Panc1 (cell line): Measurements from ENCODE around the gene MYB. TPM values are rescaled to one million over a fixed set of nuclear protein-coding genes. Genes with fewer than 3 reads are reported as not detected.

Source experiments
- ATAC-seq: fragments of 200-7000 bp; cut with Tn5 transposase; 2 replicates; pipeline ENCODE4 v1.9.1; 2020; ENCODE audit warnings: mild to moderate bottlenecking, moderate library complexity
- BruUV-seq: library from RNA; stranded (reverse); fragments of 400-500 nt; replicated peaks from 2 replicates; lab custom pipeline; 2021; lab: Mats Ljungman, UMichigan
- CTCF ChIA-PET: fragments of 300-600 bp; sonication (Branson Sonifier 250); formaldehyde crosslinking; loops from one replicate; lab custom pipeline; 2022; ENCODE audit warnings: antibody characterized with exemption; lab: Charles Lee
- POLR2A ChIA-PET: fragments of 300-600 bp; sonication (Branson Sonifier 250); formaldehyde crosslinking; loops from one replicate; lab custom pipeline; 2022; ENCODE audit warnings: antibody characterized with exemption; lab: Charles Lee
- DNase-seq: peaks from one replicate; pipeline ENCODE4 v3.0.0-alpha.2; 2010; ENCODE audit warnings: low read depth, low spot score
- H3K27ac ChIP-seq: 2 replicates; pipeline ENCODE4 v1.5.1; 2011; ENCODE audit warnings: mild to moderate bottlenecking, low read length, inconsistent platforms
- H3K27me3 ChIP-seq: fragments of 200-500 bp; sonication (Bioruptor generic); 2 replicates; pipeline ENCODE4 v1.6.0; 2014; ENCODE audit warnings: low read length, inconsistent platforms; ENCODE audit not compliant: control insufficient read depth, insufficient read depth
- H3K36me3 ChIP-seq: fragments of 200-500 bp; sonication (Bioruptor generic); 2 replicates; pipeline ENCODE4 v1.5.1; 2014; ENCODE audit warnings: inconsistent platforms, mild to moderate bottlenecking, low read length, moderate library complexity; ENCODE audit not compliant: control insufficient read depth, insufficient read depth
- H3K4me1 ChIP-seq: 2 replicates; pipeline ENCODE4 v1.5.1; 2011; ENCODE audit warnings: inconsistent platforms, mild to moderate bottlenecking, low read length, moderate library complexity; ENCODE audit not compliant: control insufficient read depth, insufficient read depth
- H3K4me3 ChIP-seq, 2 experiments: 2 replicates each; pipeline ENCODE4 v1.5.1; 2011 to 2012; ENCODE audit warnings: low read depth in 2 of 2, low read length in 2 of 2, mild to moderate bottlenecking in 2 of 2, inconsistent platforms in 1 of 2, moderate library complexity in 1 of 2
- H3K9me3 ChIP-seq: fragments of 200-500 bp; sonication (Bioruptor generic); 2 replicates; pipeline ENCODE4 v1.5.1; 2014; ENCODE audit warnings: low read depth, mild to moderate bottlenecking, inconsistent platforms, low read length, moderate library complexity; ENCODE audit not compliant: control insufficient read depth, insufficient read depth
- POLR2AphosphoS5 ChIP-seq: IDR thresholded peaks from 2 replicates; pipeline ENCODE4 v1.6.1; 2012; ENCODE audit warnings: mild to moderate bottlenecking, low read depth, low read length, moderate library complexity
- REST ChIP-seq, 2 experiments: IDR thresholded peaks; 2 replicates each; pipeline ENCODE4 v1.6.1; 2011 to 2012; ENCODE audit warnings: low read depth in 2 of 2, control low read depth in 1 of 2, low read length in 1 of 2, mild to moderate bottlenecking in 1 of 2, moderate library complexity in 1 of 2; ENCODE audit not compliant: insufficient read depth in 1 of 2
- SIN3A ChIP-seq: IDR thresholded peaks from 2 replicates; pipeline ENCODE4 v1.6.1; 2012; ENCODE audit warnings: low read depth, mild to moderate bottlenecking, low read length, moderate library complexity, borderline replicate concordance; ENCODE audit not compliant: insufficient read depth
- TCF7L2 ChIP-seq: IDR thresholded peaks from 2 replicates; pipeline ENCODE4 v1.6.1; 2011; ENCODE audit warnings: mild to moderate bottlenecking, low read depth, low read length, inconsistent platforms
- in situ Hi-C: cut with HindIII; loops from 2 replicates; pipeline ENCODE4 v1.10.0; 2016; ENCODE audit warnings: low sequenced_read_pairs, low pct_unique_long_range_greater_than_20kb
- intact Hi-C: fragments of 100-400 bp; cut with micrococcal nuclease; formaldehyde crosslinking; loops from one replicate; pipeline ENCODE4 v1.10.0; 2022; ENCODE audit not compliant: unreplicated experiment
- total RNA-seq: library from RNA; stranded (reverse); gene quantifications from one replicate; pipeline ENCODE4 v1.2.1, GENCODE V29; 2021; ENCODE audit not compliant: unreplicated experiment
- TF ChIP-seq, protein P1 (sequence below): fragments of 450-650 bp; IDR thresholded peaks from 2 replicates; pipeline ENCODE4 v1.5.1; 2017; ENCODE audit warnings: mild to moderate bottlenecking

The MYB gene
- total RNA-seq, 1 experiment from 2014 or later = 1.3 TPM

- ATAC-seq (no peak), DNase-seq (no peak)
- BruUV-seq = no TSS peak
- CTCF ChIA-PET = no interaction called here
- in situ Hi-C loops = no loop called here
- POLR2A ChIA-PET = no interaction called here
- Histone ChIP-seq H3K4me3 (no peak overlapping the region), H3K4me1 (no peaks in the 10 kb centered on the region), H3K27me3 (0 out of 2 replicates have a peak, but pooled peaks cover 3% of the 10 kb centered on the region), H3K27ac (no peak overlapping the region), H3K9me3 (no peaks in the 10 kb centered on the region), H3K36me3 (no peaks in the 10 kb centered on the region)
- TF ChIP-seq, protein P1, sequence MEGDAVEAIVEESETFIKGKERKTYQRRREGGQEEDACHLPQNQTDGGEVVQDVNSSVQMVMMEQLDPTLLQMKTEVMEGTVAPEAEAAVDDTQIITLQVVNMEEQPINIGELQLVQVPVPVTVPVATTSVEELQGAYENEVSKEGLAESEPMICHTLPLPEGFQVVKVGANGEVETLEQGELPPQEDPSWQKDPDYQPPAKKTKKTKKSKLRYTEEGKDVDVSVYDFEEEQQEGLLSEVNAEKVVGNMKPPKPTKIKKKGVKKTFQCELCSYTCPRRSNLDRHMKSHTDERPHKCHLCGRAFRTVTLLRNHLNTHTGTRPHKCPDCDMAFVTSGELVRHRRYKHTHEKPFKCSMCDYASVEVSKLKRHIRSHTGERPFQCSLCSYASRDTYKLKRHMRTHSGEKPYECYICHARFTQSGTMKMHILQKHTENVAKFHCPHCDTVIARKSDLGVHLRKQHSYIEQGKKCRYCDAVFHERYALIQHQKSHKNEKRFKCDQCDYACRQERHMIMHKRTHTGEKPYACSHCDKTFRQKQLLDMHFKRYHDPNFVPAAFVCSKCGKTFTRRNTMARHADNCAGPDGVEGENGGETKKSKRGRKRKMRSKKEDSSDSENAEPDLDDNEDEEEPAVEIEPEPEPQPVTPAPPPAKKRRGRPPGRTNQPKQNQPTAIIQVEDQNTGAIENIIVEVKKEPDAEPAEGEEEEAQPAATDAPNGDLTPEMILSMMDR = no peak
- TF ChIP-seq REST (IDR thresholded peaks at IDR 0.05; ENCODE audit: insufficient read depth in 1 of 2, low read depth in 2 of 2, low read length in 1 of 2) = no peak
- no peak for TF ChIP-seq POLR2AphosphoS5
- TF ChIP-seq TCF7L2 = no peak
- TF ChIP-seq SIN3A = no peak
- intact Hi-C loops = no loop called here
Measured at GRCh38 chr6:135146162-135146934, 34.8 kb upstream of the MYB start.

GRCh38 chr6:135147637-135148592, 33.2 kb upstream of the MYB start:
- no TSS peak for BruUV-seq
- H3K36me3 ChIP-seq = no peaks in the 10 kb centered on the region
- H3K4me1 ChIP-seq = no peaks in the 10 kb centered on the region
- intact Hi-C loops (no loop called here), in situ Hi-C loops (no loop called here)
- H3K4me3 ChIP-seq = no peak overlapping the region
- TF ChIP-seq TCF7L2 (no peak), REST (IDR thresholded peaks at IDR 0.05; ENCODE audit: insufficient read depth in 1 of 2, low read depth in 2 of 2, low read length in 1 of 2) (no peak), SIN3A (no peak), POLR2AphosphoS5 (no peak)
- TF ChIP-seq, protein P1 = no peak
- H3K27ac ChIP-seq = no peak overlapping the region
- 0 out of 2 replicates have a peak, but pooled peaks cover 3% of the 10 kb centered on the region for H3K27me3 ChIP-seq
- POLR2A ChIA-PET = no interaction called here
- H3K9me3 ChIP-seq = no peaks in the 10 kb centered on the region
- CTCF ChIA-PET = no interaction called here
- ATAC-seq (no peak), DNase-seq (no peak)
